Astrocyte of the hippocampus (primary cell): Measurements from ENCODE around the gene CSNK1G2.

Experiments used
- DNase-seq: peaks from one replicate; pipeline ENCODE4 v3.0.0; 2011; ENCODE audit warnings: low read depth, low spot score

CSNK1G2 gene

GRCh38 chr19:1944088-1944915, 3.3 kb downstream of the CSNK1G2 start:
- DNase-seq, result no peak

GRCh38 chr19:1944916-1945561, 4.1 kb downstream of the CSNK1G2 start:
- no peak for DNase-seq

DNA sequence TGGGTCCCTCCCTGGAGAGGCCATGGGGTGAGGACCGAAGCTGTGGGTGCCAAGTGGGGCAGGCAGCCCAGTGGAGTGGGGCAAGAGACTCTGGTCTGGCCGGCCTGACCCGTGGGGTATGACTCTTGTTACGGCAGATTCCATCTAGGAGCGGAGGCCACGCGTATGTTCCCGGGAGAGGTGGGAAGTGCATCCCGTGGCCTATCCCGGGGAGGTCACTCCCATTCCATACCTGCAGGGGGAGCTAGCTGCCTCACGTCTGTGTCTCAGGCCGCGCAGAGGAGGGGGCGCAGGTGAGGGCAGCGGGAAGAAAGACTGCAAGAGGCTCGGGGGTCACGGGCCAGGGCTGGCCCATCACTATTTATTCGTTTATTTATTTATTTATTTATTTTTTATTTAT, 4.9 kb downstream of the CSNK1G2 start:
- DNase-seq, result peak; percentile 38

DNA sequence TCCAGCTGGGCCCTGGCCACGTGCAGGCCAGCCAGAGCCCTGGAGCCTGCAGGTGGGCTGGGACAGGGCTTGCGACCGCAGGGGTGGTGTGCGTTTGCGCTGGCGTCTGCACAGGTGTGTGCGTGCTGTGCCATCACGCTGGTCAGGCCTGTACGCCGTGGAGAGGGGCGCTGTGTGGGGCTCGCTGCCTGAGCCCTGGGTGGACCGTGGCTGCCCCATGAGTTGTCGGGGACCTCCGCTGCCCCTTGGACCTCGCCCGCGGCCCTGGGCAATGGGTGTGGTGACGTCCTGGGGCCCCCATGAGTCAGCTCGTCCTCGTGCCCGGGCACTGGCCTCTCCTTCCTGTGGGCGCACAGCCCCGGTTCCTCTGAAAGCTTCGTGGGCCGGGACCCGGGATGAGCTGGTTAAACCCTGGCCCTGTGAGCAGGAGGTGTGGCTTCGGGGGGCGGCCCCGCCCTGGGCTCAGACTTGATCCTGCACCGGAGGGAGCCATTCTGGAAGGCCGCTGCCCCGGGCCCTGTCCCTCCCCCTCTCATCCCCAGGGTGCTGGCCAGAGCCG, 6.8 kb downstream of the CSNK1G2 start:
- no peak for DNase-seq

DNA sequence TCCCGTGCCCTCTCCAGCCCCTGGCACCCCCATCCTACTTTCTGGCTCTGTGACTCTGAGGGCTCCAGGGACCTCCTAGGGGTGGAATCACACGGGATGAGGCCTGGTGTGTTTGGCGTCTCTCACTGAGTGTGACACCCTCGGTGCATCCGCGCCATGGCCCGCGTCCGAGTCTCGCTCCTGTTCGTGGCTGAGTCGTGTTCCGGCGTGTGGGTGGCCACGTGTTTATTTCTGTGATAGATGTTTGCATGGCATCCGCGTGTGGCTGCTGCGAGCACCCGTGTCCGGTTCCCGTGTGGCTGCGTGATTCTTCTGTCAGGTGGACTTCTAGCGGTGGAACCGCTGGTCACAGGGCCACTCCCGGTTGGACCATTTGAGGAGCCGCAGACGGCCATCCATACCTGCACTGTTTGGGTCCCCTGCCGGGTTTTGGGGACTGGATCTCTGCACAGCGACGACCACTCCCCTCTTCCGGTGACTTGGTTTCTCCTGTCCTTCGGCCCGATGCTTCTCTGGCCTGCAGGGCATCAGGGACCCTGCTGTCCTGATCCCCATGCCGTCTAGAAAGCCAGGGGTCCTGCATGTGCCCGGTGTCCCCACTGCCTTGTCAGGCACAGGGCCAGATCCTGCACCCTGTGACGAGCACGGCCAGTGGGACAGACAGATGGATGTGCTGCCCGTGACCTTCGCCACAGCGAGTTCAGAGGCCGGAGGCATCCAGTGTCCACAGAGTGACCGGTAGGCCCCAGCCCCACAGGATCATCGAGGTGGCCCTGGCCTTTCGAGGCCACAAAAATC, 8.5 kb downstream of the CSNK1G2 start:
- DNase-seq, result no peak

GRCh38 chr19:1950640-1951039, 9.7 kb downstream of the CSNK1G2 start:
- DNase-seq, result no peak

DNA sequence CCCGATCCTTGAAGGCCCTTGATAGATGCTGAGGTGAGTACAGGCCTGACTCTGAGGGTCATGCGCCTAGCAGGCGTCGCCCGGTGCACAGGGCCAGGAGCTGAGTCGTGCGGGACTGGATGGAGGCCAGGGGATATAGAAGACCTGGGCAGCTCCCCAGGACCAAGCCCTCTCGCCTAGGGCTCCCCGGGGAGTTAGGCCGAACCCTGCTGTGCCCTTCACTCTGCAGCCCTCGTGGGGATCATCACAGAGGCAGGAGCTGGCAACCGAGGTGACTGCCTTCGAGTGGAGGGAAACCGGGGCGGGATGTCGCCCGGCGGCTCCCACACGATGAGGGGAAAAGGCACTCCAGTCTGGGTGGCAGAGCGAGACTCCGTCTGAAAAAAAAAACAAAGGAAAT, 11.7 kb downstream of the CSNK1G2 start:
- DNase-seq, result no peak

GRCh38 chr19:1953037-1953436, 12.1 kb downstream of the CSNK1G2 start:
- no peak for DNase-seq

DNA sequence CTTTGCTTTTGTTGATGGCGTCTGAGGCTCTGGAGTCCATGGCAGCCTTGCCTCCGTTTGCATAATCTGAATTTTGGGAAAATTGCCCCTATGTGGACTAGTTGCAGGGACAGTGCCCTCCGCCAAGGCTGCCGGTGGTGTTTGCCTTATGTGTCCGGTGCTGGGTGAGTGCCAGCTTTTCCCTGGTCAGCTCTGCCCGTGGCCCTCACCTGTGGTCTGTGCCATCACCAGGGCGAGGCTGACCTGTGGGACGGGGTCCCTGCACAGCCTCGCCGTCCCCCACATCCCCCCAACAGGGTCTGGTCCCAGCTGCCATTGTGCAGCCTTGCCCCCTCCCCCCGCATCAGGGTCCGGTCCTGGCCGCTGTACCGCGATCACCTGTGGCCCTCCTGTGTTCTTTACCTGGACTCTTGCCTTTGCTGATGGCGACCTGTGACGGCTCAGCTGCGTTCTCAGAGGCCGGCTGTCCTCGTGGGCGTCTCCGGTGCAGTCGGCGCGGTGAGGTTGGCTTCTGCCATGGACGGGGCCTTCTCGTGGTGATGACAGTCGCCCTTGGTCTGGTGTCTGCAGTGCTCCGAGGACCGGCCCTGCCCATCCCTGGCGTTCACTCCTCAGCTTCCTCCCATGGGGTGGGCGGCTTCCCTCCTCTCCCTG, 12.6 kb downstream of the CSNK1G2 start:
- DNase-seq, result no peak

DNA sequence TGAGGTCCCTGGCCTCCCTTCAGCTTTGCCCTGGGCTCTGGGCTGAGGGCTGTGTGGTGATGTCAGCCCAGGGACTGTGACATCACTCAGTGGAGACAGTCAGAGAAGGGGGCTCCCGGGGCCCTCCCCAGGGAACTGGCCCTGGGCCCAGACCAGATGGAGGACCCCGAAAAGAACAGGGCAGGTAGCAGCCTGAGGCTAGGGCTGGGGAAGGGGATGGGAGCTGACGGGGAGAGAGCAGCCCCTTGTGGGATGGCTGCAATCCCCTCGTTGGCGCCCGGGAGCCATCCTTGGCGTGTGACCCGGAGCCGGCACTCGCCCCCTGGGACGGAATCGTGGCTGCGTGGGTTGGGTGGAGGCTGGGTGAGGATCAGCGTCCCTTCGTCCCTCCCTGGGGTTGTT, 13.6 kb downstream of the CSNK1G2 start:
- no peak for DNase-seq

DNA sequence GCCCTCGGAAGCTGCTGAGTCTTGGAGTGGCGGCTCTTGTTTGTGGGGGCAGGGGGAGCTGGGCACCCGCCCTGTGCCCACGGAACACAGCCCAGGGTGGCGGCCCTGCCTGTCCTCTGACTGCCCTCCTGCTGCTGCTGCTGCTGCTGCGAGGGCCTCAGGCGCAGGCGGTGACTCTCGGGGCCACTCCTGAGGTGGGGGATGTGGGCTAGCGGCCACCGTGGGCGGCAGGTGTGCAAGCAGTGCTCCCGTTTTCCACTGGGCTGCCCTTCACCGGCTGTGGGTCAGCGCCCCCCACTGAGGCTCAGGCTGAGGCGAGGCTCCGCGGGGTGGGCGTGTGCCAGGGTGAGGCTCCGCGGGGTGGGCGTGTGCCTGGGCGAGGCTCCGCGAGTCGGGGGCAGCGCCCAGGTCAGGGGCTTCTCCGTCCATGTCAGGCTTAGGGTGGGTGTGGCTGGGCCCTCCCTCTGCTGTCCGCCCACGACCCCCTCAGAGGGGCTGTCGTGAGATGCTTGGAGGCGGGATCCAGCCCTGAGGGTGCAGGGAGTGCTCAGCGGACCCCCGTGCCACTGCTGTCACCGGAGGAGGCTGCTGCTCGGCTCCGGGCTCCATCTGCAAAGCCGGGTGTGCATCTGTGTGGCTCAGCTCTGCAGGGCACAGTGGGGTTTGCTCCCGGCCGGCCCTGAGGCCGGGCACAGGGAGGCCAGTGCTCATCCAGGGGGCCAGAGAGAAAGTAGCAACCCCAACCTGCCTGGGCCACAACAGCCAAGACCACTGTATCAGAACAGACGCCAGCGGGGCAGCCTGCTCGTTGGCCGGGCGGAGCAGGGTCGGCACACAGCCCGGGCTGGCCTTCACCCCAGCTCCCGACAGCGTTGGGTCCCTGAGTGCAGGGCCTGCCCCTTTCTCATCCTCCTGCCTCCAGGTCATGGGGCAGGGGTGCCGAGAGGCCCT, 14.5 kb downstream of the CSNK1G2 start:
- no peak for DNase-seq

DNA sequence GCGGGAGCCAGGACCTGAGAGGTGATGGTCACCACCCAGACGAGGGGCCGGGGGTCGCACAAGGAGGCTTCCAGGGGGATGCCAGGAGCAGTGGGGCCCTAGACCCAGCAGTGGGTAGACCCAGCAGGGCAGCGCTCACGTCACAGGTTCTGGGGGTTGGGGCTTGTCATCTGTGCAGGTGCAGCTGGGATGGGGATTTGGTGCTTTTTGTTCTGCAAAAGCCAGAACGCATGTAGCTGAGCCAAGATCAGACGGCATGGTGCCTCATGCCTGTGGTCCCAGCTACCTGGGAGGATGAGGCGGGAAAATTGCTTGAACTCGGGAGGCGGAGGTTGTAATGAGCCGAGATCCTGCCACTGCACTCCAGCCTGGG, 15.1 kb downstream of the CSNK1G2 start:
- DNase-seq, result no peak

GRCh38 chr19:1956868-1957492, 16.0 kb downstream of the CSNK1G2 start:
- DNase-seq, result no peak

DNA sequence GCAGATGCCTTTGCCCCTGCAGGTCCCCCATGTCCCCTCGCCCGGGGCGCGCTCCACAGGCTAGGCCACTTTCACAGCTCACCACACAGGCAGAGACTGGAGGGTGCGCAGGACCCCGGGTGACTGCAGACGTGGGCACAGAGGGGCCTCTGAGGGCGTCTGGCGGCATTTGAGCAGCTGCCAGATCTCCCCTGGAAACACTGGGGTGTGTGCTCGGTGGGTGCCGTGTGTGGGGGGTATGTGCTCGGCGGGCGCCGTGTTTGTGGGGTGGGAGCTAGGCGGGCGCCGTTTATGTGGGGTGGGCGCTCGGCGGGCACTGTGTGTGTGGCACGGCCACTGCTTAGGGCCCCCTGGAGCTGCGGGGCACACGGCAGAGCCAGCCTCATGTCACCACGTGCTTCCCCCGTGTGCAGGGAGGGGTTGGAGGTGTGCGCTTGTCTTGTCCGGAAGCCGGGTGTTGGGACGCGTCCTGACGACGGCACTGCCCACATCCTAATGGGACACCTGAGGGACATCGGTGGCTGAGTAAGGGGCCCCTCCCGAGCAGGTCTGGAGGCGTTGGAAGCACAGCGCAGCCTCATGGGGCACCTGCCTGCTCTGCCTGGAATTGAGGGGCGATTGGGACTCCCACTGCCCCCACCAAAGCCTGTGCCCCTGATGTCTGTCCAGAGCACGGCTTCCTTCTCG, 16.7 kb downstream of the CSNK1G2 start:
- no peak for DNase-seq

GRCh38 chr19:1959928-1960589, 19.1 kb downstream of the CSNK1G2 start:
- DNase-seq, result no peak

GRCh38 chr19:1961000-1961883, 20.3 kb downstream of the CSNK1G2 start:
- DNase-seq, result no peak

DNA sequence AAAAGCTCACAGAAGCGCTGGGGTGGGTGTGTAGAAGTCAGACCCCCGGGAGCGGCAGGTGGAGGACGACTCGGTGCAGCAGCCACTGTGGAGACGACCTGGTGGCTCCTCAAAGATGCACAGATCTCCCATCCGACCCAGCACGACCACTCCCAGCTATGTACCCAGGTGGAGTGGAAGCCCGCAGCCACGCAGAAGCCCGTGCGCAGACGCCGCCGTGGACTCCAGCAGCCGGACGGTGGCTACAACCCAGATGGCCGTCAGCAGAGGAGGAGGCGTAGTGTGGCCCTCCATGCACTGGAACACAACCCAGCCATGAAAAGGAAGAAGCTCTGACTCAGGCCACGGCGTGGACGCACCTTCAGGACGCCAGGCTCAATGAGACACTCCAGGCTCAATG, 21.7 kb downstream of the CSNK1G2 start:
- no peak for DNase-seq

DNA sequence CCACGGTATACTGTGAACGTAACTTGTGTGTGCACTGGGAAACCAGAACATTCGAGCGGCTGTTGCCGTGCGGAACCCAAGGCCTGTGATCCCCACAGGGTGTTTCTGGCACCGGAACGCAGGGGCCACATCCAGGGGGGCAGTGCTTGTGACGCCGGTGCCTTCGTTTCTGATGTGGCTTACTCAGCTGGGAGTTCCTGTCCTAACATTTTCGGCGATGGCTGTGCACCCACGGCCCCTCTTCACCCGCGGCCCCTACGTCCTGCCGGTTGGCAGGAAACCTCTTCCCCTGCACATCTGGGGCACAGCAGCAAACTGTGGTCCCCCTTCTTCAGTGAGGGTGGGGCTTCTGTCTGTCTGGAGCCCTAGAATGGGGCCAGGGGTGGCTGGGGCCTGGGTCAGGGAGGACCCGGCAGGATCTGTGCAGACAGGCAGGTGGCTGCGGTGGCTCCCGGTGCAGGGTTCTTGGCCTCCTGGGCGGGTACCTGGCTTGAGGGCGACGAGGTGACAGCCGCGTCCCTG, 26.2 kb downstream of the CSNK1G2 start:
- DNase-seq, result no peak
